GM18505 (cell line): ENCODE results near the gene HIF1A.
"Not testable (repeated sequence)": the region's sequence is repeated elsewhere in the genome, so short reads cannot be mapped to it uniquely, and the experiment has no call there.

Source experiments
- ATAC-seq: cut with Tn5 transposase; IDR thresholded peaks from one replicate; pipeline ENCODE4 v1.9.1; 2021; ENCODE audit not compliant: unreplicated experiment
- POLR2A ChIP-seq: IDR thresholded peaks from 4 replicates; pipeline ENCODE4 v1.6.1; 2011; ENCODE audit warnings: borderline replicate concordance; ENCODE audit not compliant: insufficient read depth, insufficient read length; ENCODE audit errors: extremely low read depth

The HIF1A gene

DNA sequence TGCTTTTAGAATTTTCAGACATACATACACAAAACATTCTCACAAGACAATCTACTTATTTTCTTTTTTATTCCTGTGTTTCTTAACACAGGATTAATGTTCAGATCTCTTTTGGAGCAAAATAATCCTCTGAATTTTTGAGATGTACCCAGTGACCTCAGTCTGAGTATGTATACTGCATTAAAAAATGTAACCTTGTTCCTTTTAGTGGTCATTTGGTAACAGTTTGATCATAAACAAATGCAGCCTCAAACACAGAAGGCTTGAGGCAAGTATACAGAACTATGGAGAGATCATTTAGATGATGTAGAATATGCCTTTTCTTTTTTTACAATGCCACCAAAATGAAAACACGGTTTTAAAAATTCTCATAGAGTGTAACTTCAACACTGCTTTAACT lies 9.7 kb downstream of the HIF1A start:
- no peak for ATAC-seq
- no peak for TF ChIP-seq POLR2A

DNA sequence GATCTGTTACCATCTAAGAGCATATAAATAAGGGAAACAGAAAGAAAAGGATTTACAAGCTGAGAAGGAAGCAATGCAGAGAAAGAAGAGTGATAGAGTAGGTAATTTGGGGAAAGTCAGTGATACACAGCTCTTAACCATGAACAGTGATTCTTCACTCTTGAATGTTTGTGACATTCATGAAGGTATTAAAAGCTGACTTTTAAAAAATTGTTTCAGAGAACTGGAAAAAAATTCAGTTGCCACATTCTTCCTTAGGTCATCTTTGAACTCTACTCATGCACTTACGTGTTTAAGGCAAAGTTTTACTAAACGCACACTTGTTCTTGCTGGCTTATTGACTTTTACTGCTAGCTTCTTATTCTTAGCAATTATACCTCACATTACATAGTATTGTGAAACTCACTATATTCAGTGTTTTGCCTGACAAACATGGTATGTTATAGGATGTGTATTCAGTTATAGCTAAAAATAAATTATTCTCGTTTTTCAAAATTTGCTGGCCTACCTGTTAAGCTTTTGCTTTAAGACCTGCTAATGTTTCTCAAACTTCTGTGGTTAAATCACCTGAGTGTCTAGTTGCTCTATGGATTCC lies 10.9 kb downstream of the HIF1A start:
- TF ChIP-seq POLR2A, result no peak

DNA sequence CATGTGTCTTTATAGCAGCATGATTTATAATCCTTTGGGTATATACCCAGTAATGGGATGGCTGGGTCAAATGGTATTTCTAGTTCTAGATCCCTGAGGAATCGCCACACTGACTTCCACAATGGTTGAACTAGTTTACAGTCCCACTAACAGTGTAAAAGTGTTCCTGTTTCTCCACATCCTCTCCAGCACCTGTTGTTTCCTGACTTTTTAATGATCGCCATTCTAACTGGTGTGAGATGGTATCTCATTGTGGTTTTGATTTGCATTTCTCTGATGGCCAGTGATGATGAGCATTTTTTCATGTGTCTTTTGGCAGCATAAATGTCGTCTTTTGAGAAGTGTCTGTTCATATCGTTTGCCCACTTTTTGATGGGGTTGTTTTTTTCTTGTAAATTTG lies 12.5 kb downstream of the HIF1A start:
- not testable (repeated sequence) for ATAC-seq

More for the DNA sequence above, 10.9 kb downstream of the HIF1A start:
- no peak for ATAC-seq

DNA sequence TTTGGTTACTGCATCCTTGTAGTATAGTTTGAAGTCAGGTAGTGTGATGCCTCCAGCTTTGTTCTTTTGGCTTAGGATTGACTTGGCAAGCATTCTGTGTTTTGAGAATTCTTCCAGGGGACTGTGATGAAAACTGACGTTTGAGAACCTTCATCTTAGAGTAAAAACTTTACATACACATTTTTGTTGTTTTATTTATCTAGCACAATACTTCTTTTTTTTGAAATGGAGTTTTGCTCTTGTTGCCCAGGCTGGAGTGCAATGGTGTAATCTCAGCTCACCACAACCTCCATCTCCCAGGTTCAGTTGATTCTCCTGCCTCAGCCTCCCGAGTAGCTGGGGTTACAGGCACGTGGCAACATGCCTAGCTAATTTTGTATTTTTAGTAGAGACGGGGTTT lies 13.4 kb downstream of the HIF1A start:
- ATAC-seq, result not testable (repeated sequence)

DNA sequence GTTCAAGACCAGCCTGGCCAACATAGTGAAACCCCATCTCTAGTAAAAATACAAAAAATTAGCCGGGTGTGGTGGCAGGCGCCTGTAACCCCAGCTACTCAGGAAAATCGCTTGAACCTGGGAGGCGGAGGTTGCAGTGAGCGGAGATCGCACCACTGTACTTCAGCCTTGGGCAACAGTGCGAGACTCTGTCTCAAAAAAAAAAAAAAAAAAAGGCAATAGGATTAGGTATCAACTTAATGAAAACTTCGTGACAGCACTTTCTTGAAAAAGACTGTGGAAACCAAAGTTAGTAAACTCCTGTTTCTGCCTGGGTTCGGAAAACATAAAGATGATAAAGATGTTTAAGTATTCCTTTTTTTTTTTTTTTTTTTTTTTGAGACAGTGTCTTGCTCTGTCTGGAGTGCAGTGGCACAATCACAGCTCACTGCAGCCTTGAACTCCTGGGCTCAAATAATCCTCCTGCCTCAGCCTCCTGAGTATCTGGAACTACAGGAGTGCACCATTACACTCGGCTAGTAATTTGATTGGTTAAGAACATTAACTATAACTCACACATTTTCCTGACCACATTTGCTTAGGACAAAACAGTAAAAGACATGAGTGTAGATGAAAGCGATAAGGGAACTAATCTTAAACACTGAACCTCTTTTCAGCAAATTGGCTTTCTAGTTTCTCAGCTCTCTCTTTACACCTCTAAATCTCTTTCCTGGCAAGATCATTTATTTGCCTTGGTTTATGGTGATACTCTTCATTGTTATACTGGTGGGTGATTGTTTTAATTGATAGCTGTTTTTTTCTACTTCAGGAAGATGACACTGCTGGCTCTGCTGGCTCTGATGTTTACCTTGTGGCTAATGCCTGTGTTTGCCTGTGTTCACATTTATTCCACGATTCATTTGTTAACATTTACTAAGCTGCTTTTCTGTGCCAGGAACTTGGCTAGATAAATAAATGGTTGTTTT lies 15.8 kb downstream of the HIF1A start:
- no peak for TF ChIP-seq POLR2A
- no peak for ATAC-seq

DNA sequence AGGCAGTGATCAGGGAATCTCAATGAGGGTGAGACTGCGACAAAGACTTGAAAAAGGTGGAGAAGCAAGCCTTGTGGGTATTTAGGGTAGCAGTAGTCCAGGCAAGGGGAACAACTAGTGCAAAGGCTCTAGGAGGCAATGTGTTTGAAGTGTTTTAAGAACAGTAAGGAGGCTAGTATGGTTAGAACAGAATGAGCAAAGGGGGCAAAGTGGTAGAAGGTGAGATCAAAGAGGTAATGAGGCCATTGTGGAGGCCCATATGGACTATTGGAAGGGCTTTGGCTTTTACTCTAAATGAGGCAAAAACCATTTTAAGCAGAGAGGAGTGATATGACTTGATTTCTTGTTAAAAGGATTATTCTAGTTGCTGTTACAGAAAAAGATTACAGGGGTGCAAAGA lies 16.8 kb downstream of the HIF1A start:
- ATAC-seq, result no peak

DNA sequence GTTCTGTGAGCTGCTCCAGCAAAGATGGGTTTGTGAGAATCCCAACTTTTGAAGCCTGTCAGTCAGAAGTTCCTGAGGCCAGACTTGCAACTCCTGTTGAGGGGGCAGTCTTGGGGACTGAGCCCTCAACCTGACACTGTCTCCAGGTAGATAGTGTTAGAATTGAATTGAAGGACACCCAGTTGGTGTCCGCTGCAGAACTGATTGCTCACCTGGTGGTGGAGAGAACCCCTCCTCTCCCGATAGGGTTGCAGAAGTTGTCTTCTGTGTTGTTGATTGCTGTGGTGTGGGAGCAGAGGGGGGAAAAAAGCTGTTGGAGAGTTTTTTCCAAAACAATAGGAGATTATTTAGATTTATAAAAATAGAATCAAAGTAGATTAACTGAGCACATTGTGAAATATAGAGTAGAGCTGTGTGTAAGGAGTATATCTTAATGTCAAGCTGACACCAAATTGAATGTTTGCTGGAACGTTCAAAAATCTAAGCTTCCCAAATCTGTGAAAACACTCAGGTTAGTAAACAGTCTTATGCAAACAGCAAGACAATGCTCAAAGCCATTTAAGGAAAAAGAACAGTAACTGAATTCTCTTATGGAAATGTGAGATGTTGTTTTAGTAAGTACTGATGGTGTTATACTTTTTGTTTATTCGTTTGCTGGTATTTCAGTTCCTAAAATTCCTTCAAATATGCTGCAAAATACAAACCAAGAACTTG lies 18.6 kb downstream of the HIF1A start:
- TF ChIP-seq POLR2A, result no peak
- ATAC-seq, result no peak

More for the DNA sequence above, 16.8 kb downstream of the HIF1A start:
- TF ChIP-seq POLR2A, result no peak

DNA sequence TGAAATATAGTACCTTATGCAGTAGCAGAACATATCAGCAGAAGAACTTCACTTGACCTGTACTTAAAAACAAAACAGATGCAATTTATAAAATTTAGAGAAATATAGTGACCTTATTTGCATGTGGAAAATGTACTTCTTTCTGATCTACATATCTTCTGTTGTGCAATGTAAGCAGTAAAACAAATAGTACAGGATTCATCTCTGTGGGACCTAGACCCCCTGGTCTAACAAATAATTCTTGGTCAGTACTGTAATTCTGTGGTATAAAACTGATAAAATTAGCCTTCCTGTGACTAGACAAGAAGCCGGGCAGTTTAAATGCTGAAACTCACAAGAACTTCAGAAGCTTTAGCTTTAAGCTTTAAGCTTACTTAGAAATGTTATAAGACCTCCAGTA lies 21.6 kb downstream of the HIF1A start:
- ATAC-seq, result no peak
- no peak for TF ChIP-seq POLR2A

DNA sequence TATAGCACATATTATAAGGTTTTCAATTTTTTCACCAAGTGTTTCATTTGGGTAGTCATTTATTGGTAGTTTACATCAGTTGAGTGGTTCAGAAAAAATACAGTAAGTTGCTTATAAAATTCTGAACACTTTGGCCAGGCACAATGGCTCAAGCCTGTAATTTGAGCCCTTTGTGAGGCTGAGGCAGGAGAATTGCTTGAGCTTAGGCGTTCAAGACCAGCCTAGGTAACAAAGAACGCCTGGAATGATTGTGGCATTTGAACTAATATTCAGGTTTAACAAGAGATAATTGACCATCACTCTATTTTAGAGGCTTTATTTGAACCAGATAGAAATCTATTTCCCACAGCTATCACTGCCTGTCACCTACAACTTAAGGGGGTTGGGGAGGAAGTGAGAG lies 22.7 kb downstream of the HIF1A start:
- TF ChIP-seq POLR2A, result no peak
- no peak for ATAC-seq

DNA sequence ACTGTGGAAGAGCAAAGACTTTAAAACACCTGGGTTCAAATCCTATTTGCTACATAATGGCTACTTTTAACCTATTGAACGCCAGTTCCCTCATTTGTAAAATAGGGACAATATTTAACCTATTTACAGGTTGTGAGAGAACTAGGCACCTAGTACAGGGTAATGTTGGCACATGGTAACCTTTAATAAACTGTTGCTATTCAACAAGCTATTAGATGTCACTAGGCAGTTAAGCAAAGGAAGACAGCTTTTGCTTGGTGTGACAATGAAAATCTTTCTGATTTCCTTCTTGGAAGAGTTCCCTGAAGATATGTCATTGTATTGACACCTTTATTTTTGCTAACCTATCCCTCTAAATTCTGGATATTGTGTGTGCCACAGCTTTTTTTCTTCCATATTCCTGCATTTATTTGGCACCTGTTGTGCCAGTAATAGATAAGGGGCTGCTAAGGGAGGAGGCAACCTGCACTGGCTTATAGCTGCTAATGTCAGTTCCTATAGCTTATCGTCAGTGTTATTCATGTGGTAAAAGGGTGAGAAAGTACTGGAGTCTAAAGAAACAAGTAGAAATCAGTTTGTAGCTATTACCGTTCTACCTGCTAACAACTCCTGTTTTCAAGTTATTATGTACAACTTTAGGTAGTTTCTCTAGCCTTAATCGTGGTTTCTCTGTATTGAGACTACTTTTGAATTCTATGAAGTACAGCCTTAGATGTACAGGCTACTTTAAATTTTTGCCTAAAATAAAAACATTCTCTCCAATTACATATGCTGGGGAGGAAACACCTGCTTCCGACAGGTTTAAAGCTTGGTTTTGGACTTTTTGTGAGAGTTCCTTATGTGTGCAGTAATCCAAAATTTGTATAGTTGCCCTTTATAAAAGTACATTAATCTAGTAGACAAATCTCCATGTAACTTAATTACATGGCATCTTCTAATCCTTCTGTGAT lies 24.3 kb downstream of the HIF1A start:
- no peak for ATAC-seq
- no peak for TF ChIP-seq POLR2A

DNA sequence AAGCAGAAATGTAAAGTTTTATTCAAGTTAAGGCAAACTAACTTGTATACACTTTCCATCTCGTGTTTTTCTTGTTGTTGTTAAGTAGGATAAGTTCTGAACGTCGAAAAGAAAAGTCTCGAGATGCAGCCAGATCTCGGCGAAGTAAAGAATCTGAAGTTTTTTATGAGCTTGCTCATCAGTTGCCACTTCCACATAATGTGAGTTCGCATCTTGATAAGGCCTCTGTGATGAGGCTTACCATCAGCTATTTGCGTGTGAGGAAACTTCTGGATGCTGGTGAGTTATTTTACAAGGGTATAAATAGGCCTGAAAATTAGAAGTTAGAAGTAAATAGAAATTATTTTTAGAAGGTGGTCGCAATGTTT lies 25.0 kb downstream of the HIF1A start:
- no peak for ATAC-seq
- TF ChIP-seq POLR2A, result no peak

DNA sequence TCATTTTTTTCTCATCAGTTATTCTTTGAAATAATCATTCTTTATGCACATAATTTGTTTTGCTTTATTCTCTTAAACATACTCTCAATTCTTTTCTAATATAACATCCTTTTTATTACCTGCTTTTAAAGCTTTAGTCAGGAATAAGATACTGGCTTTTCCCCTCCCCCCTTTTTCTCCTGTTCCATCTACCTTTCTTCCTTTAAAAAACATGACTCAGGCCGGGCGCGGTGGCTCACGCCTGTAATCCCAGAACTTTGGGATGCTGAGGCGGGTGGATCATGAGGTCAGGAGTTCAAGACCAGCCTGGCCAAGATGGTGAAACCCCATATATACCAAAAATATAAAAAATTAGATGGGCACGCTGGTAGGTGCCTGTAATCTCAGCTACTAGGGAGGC lies 25.4 kb downstream of the HIF1A start:
- no peak for ATAC-seq
- no peak for TF ChIP-seq POLR2A

DNA sequence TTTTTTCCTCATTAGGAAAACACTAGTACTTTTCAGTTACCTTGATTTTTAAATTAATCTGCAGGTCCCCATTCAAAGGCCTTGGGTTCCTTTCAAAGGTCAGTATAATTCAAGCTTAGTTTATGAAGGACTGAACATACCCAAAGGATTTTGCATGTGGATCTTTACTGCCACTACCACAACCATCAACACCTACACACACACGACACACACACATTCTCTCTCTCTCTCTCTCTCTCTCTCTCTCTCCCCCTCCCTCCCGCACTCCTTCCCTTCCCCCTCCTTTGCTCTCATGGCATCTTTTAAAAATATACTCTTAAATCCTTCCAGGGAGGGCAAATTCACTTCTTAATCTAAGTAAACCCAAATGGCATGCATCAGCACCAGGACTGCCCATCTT lies 28.8 kb downstream of the HIF1A start:
- no peak for ATAC-seq
- TF ChIP-seq POLR2A, result no peak

DNA sequence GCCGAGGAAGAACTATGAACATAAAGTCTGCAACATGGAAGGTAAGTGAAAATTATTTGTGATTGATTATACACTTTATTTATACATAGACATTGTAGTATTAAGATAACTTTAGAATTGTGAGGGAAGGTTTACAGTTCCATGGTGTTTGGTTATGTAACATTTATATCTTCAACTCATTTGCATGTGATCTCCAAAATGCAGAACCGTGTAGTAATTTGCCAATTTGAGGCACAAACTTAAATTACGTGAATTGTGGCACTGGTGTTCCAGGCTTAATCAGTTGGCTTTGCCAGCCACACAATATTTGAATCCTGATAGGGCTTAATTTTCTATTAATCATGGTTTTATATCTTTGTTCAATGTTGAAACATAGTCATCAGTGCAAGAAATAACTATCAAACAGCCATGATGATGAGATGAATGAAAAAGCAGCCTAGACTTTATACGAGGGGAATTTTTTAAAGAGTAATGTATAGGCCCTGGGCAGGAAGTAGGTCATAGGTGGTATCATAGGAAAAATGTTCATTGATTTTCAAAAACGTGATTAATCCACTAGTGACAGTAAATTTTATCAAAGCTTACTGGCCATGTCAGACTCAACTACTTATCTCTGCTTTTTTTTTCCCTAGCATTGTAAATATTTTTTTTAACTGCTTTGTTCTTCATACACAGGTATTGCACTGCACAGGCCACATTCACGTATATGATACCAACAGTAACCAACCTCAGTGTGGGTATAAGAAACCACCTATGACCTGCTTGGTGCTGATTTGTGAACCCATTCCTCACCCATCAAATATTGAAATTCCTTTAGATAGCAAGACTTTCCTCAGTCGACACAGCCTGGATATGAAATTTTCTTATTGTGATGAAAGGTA lies 31.7 kb downstream of the HIF1A start:
- TF ChIP-seq POLR2A, result no peak
- ATAC-seq, result no peak
